Amniotic stem cell (primary cell): Measurements from ENCODE around the gene STAP1.

Source experiments
- DNase-seq: peaks from one replicate; lab custom pipeline; 2025; lab: John Stamatoyannopoulos, UW

The STAP1 gene

GRCh38 chr4:67556436-67556835 is 2.1 kb upstream of the STAP1 start:
- DNase-seq = no peak

GRCh38 chr4:67565284-67565683 is 6.8 kb downstream of the STAP1 start:
- DNase-seq = no peak

- DNase-seq = no peak
Observed at GRCh38 chr4:67566335-67566734, 7.8 kb downstream of the STAP1 start.

GRCh38 chr4:67568820-67569219 is 10.3 kb downstream of the STAP1 start:
- no peak for DNase-seq

GRCh38 chr4:67570537-67570936 is 12.0 kb downstream of the STAP1 start:
- no peak for DNase-seq

GRCh38 chr4:67571975-67572374 is 13.4 kb downstream of the STAP1 start:
- no peak for DNase-seq

GRCh38 chr4:67573193-67573592 is 14.7 kb downstream of the STAP1 start:
- no peak for DNase-seq

- DNase-seq = no peak
Observed at GRCh38 chr4:67575232-67576058, 16.9 kb downstream of the STAP1 start.

GRCh38 chr4:67576059-67576466 is 17.5 kb downstream of the STAP1 start:
- DNase-seq = no peak

- no peak for DNase-seq
Observed at GRCh38 chr4:67576538-67576937, 18.0 kb downstream of the STAP1 start.

GRCh38 chr4:67580577-67580976 is 22.1 kb downstream of the STAP1 start:
- no peak for DNase-seq

- DNase-seq = no peak
Observed at GRCh38 chr4:67581208-67581857, 22.8 kb downstream of the STAP1 start.

- DNase-seq = no peak
Observed at GRCh38 chr4:67581913-67582312, 23.4 kb downstream of the STAP1 start.

GRCh38 chr4:67584496-67584895 is 26.0 kb downstream of the STAP1 start:
- DNase-seq = no peak

- no peak for DNase-seq
Observed at GRCh38 chr4:67587156-67587555, 28.6 kb downstream of the STAP1 start.

GRCh38 chr4:67593741-67594175 is 35.2 kb downstream of the STAP1 start:
- no peak for DNase-seq

GRCh38 chr4:67603310-67604028 is 44.9 kb downstream of the STAP1 start:
- no peak for DNase-seq

- DNase-seq = no peak
Observed at GRCh38 chr4:67604029-67604381, 45.5 kb downstream of the STAP1 start.

GRCh38 chr4:67604749-67605148 is 46.2 kb downstream of the STAP1 start:
- no peak for DNase-seq

GRCh38 chr4:67608027-67608426 is 49.5 kb downstream of the STAP1 start:
- DNase-seq = no peak

- no peak for DNase-seq
Observed at GRCh38 chr4:67614186-67614585, 55.7 kb downstream of the STAP1 start.

- DNase-seq = no peak
Observed at GRCh38 chr4:67615119-67615518, 56.6 kb downstream of the STAP1 start.

- DNase-seq = no peak
Observed at GRCh38 chr4:67616478-67616877, 58.0 kb downstream of the STAP1 start.
